Spinal cord (tissue), 10 donors: ENCODE data around the gene PDZD2. TPM values are rescaled to one million over a fixed set of nuclear protein-coding genes. Genes with fewer than 3 reads are reported as not detected.
"Not testable (repeated sequence)": the region's sequence is repeated elsewhere in the genome, so short reads cannot be mapped to it uniquely, and the experiment has no call there.

Experiments used
- DNase-seq, 6 donors: peaks; one replicate each; pipeline versions ENCODE4 v3.0.0 to v3.0.0-alpha.2; 2013 to 2015; ENCODE audit warnings: low spot score in 6 of 6, low read depth in 4 of 6
- H3K27ac ChIP-seq: one replicate; pipeline ENCODE4 v1.5.1; 2013; ENCODE audit warnings: low read depth, low read length, control low read depth
- H3K27me3 ChIP-seq: one replicate; pipeline ENCODE4 v1.6.1; 2013; ENCODE audit warnings: low read length; ENCODE audit not compliant: control insufficient read depth, insufficient read depth
- H3K36me3 ChIP-seq: one replicate; pipeline ENCODE4 v1.6.1; 2013; ENCODE audit warnings: low read length; ENCODE audit not compliant: control insufficient read depth, insufficient read depth
- H3K4me1 ChIP-seq: one replicate; pipeline ENCODE4 v1.6.1; 2013; ENCODE audit warnings: low read length; ENCODE audit not compliant: control insufficient read depth, insufficient read depth
- H3K4me3 ChIP-seq: one replicate; pipeline ENCODE4 v1.5.1; 2013; ENCODE audit warnings: low read depth, low read length, control low read depth
- H3K9me3 ChIP-seq: one replicate; pipeline ENCODE4 v1.6.1; 2013; ENCODE audit warnings: low read length; ENCODE audit not compliant: control insufficient read depth, insufficient read depth
- WGBS: methylation state at CpG from one replicate; pipeline ENCODE4 v1.1.5; 2013; ENCODE audit warnings: missing lambda C conversion rate; ENCODE audit not compliant: insufficient coverage; 5-methylcytosine and 5-hydroxymethylcytosine counted together
- polyA plus RNA-seq, 2 donors: library from polyadenylated mRNA; unstranded; fragments of 120-200 nt; gene quantifications; one replicate each; pipeline ENCODE4 v1.2.1, GENCODE V29; 2013; ENCODE audit not compliant: insufficient read length in 2 of 2
- total RNA-seq, 2 donors: library from RNA; depleted of rRNA in 1 of 2; stranded (reverse); fragments of 120-200 nt in 1 of 2; fragments of >200 nt in 1 of 2; gene quantifications; one replicate each; pipeline versions ENCODE4 v1.2.3 to v1.2.4, GENCODE V29; 2013 to 2014
- donor health status: healthy.

The PDZD2 gene
- total and polyA plus RNA-seq, 4 donors = 22.1 to 40.2 (median 34.9) TPM

DNA sequence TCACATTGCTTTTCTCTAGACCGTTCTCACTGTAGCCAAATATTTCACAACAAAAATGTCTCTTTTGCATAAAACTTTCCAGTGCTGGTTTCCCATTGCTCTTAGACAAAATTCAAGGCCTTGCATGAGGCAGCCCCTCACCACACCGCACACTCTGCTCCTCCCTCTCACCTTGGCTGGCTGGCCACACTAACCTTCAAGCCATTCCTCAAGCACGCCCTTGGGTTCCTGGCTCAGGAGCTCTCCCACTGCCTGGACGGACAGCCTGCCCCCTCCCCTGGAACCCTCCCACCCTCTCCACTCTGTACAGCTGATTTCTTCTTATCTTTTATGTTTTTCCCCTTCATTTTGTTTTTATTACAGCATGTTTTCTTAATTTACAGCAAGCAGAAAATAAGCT, 83.2 kb downstream of the PDZD2 start:
- no peaks in the 10 kb centered on the region for H3K27me3 ChIP-seq
- WGBS = 80% methylated on average over 4 of the region's 4 CpGs
- H3K4me1 ChIP-seq = peaks cover 6% of the 10 kb centered on the region
- H3K9me3 ChIP-seq = no peaks in the 10 kb centered on the region
- H3K4me3 ChIP-seq = no peak overlapping the region
- no peaks in the 10 kb centered on the region for H3K36me3 ChIP-seq
- no peak overlapping the region for H3K27ac ChIP-seq
- DNase-seq = no peak

DNA sequence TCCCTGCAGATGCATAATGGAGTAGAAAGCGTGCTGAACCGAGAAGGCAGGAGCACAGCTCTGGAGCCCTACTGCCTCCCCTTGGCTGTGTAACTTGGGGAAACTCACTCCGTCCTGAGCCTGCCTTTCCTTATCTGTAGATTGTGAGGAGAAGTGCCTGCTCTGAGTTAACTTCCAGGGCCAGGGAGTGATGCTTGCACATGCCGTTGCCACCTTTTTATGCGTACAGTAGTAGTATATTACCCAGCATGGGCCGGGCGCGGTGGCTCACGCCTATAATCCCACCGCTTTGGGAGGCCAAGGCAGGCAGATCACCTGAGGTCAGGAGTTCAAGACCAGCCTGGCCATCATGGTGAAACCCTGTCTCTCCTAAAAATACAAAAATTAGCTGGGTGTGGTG, 87.1 kb downstream of the PDZD2 start:
- H3K9me3 ChIP-seq = no peaks in the 10 kb centered on the region
- H3K27me3 ChIP-seq = no peaks in the 10 kb centered on the region
- DNase-seq = no peak
- WGBS = 94% methylated on average over 10 of the region's 10 CpGs
- no peak overlapping the region for H3K4me3 ChIP-seq
- no peaks in the 10 kb centered on the region for H3K36me3 ChIP-seq
- H3K4me1 ChIP-seq = no peaks in the 10 kb centered on the region
- H3K27ac ChIP-seq = no peak overlapping the region

DNA sequence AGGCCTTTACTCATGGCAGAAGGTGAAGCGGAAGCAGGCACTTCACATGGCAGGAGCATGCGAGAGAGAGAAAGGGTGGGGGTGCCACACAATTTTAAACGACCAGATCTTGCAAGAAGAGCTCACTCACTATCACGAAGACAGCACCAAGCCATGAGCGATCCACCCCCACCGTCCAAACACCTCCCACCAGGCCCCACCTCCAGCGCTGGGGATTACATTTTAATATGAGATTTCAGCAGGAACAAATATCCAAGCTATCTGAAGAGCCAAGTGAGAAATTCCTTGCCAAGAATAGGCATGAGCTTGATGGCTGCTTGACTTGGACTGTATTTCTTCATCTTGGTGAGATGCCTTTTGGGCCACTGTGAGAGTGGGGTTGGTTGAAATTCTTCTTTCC, 88.0 kb downstream of the PDZD2 start:
- Histone ChIP-seq H3K9me3 (no peaks in the 10 kb centered on the region), H3K27me3 (no peaks in the 10 kb centered on the region), H3K36me3 (no peaks in the 10 kb centered on the region), H3K4me3 (no peak overlapping the region), H3K4me1 (no peaks in the 10 kb centered on the region), H3K27ac (no peak overlapping the region)
- no peak for DNase-seq
- 90% methylated on average over 4 of the region's 7 CpGs for WGBS

DNA sequence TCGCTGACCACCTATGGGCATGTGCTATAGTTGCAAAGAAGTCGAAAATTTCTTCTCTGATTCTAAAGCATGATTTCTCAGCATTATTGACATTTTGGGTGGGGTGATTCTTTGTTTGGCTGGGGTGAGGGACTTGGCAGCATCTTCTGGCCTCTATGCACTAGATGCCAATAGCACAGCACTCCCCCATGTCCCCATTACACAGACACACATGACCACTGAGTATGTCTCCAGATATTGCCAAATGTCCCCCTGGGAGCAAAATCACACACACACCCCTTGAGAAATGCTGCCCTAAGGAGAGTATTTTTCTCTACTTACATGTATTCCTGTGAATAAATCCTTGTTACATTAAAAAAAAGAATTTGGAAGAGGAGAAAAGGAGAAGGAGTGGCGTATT, 89.1 kb downstream of the PDZD2 start:
- DNase-seq = no peak

DNA sequence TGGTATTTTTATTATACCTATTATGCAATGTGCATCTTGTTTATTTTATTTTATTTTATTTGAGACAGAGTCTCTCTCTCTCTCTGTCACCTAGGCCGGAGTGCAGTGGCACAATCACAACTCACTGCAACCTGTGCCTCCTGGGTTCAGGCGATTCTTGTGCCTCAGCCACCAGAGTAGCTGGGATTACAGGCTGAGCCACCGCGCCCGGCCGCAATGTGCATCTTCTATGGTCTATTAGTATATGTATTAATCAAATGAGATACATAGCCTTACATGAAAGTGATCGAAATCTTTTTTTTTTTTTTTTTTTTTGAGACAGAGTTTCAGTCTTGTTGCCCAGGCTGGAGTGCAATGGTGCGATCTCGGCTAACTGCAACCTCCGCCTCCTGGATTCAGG, 89.9 kb downstream of the PDZD2 start:
- 96% methylated on average over 3 of the region's 10 CpGs for WGBS

More for the DNA sequence above, 89.1 kb downstream of the PDZD2 start:
- Histone ChIP-seq H3K9me3 (no peaks in the 10 kb centered on the region), H3K27ac (no peak overlapping the region), H3K27me3 (no peaks in the 10 kb centered on the region), H3K4me3 (no peak overlapping the region), H3K4me1 (peaks cover under 1% of the 10 kb centered on the region), H3K36me3 (no peaks in the 10 kb centered on the region)
- WGBS = 86% methylated on average over 1 of the region's 3 CpGs

DNA sequence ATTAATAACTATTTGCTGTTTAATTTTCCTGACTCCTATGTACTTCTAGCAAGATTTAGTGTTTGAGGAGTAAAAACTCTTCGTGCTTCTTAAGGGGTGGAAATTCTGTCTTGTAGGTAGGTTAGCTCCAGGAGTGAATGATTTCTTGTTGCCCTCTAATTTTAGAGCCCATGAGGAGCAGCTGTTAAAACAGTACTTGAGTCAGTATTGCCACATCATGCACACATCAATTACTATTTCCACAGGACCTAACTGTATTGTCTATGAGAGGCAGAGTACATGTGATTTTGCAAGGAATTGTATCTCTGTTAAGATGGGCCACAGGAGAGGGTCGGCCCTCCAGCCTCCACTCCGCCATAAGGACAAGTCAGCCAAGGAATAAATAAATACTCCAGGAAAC, 91.2 kb downstream of the PDZD2 start:
- WGBS = no CpG with 5 or more reads among the region's 3 CpGs
- Histone ChIP-seq H3K4me1 (peaks cover 5% of the 10 kb centered on the region), H3K4me3 (no peak overlapping the region), H3K36me3 (no peaks in the 10 kb centered on the region), H3K9me3 (no peaks in the 10 kb centered on the region), H3K27me3 (no peaks in the 10 kb centered on the region), H3K27ac (no peak overlapping the region)
- DNase-seq = no peak

More for the DNA sequence above, 89.9 kb downstream of the PDZD2 start:
- H3K36me3 ChIP-seq, H3K27ac ChIP-seq, H3K4me3 ChIP-seq, DNase-seq, H3K27me3 ChIP-seq, H3K4me1 ChIP-seq, H3K9me3 ChIP-seq: not testable (repeated sequence)

DNA sequence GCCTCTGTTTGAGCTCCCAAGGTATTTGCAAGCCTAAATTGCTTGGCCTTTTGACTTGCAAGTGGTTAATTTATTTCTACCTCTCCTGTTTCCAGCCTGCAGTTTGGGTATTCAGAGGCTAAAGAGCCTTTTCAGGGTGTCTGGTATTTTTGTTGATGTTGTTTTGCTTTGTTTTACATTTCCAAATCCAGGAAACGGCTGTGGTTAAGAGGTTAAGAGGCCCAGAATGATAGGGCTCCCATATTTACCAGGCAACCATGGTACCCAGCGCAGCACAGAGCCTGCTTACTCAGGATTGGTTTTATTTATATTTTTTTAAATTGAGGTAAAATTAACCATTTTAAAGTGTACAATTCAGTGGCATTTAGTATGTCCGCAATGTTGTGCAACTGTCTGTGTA, 92.1 kb downstream of the PDZD2 start:
- Histone ChIP-seq H3K4me3 (no peak overlapping the region), H3K4me1 (peaks cover 5% of the 10 kb centered on the region), H3K27me3 (no peaks in the 10 kb centered on the region), H3K9me3 (no peaks in the 10 kb centered on the region), H3K36me3 (no peaks in the 10 kb centered on the region), H3K27ac (no peak overlapping the region)
- 67% methylated on average over 1 of the region's 3 CpGs for WGBS
- DNase-seq = no peak

DNA sequence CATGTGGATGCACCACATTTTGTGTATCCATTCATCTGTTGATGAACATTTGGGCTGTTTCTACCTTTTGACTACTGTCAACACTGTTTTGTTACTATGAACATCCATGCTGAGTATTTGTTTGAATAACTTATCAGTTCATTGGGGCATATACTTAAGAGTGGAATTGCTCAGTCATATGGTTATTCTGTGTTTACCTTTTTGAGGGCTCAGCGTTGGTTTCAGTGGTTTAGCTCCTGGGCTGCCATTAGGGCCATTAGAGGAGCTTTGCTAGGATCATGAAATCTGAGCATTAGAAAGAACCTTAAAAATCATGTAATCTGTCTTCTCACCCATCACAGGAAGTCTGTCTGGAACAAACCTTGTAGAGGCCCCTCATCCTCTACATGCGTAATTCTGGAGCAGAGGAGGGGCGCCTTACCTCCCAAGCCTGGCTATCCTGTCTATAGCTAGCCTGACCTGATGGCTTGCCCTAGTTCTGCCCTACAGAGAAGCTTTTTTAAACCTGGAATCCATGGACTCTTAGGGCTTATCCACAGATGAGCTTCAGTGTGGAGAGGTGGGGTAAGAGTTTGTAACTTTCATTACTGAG, 92.9 kb downstream of the PDZD2 start:
- Histone ChIP-seq H3K36me3 (no peaks in the 10 kb centered on the region), H3K9me3 (no peaks in the 10 kb centered on the region), H3K27me3 (no peaks in the 10 kb centered on the region), H3K27ac (no peak overlapping the region), H3K4me3 (no peak overlapping the region), H3K4me1 (peaks cover 5% of the 10 kb centered on the region)
- DNase-seq = no peak
- WGBS = 67% methylated on average over 1 of the region's 3 CpGs

DNA sequence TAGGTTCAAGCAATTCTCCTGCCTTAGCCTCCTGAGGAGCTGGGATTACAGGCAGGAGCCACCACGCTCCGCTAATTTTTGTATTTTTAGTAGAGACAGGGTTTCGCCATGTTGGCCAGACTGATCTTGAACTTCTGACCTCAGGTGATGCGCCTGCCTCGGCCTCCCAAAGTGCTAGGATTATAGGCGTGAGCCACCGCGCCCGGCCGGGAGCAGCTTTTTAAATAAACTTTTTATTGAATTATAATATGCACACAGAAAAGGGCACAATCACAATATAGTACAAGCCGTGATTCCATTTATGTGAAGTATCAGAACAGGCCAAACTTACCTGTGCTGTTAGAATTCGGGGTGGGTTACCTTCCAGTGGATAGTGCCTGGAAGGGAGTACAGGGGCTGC, 93.9 kb downstream of the PDZD2 start:
- not testable (repeated sequence) for H3K27me3 ChIP-seq, H3K27ac ChIP-seq, H3K4me1 ChIP-seq, H3K9me3 ChIP-seq, DNase-seq, H3K36me3 ChIP-seq, H3K4me3 ChIP-seq
- 100% methylated on average over 1 of the region's 12 CpGs for WGBS

DNA sequence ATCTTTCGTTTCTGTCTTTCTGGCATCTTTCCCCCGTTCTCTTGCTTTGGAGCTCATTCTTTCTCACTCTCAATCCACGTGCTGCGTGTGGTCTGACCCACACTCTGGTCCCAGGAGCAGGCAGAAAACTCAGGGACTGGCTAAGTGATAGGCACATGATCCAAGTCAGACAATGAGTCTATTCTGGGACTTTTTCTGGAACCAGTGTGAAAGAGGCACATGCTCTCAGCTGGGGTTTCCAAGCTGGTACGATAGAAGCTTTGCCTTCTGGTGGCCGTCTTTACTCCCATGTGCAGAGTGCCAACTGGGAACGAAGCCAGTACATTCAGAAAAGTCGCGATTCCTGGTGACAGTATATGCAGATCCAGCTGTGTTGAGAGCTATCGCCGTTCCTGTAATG, 94.4 kb downstream of the PDZD2 start:
- DNase-seq = peak in 2 of 6 donors; percentile 32 to 83
- Histone ChIP-seq H3K27me3 (no peaks in the 10 kb centered on the region), H3K4me3 (no peak overlapping the region), H3K4me1 (peaks cover 5% of the 10 kb centered on the region), H3K36me3 (no peaks in the 10 kb centered on the region), H3K9me3 (no peaks in the 10 kb centered on the region), H3K27ac (no peak overlapping the region)
- 40% methylated on average over 11 of the region's 11 CpGs for WGBS
